ENCODE measurements around the gene RRAS2. TPM values are rescaled to one million over a fixed set of nuclear protein-coding genes. Genes with fewer than 3 reads are reported as not detected.

The RRAS2 gene
- total RNA-seq, 1 experiment from 2014 or later = 37.3 TPM

Other genes starting within 250 kb of the RRAS2 start
- gene COPB1, start 140.6 kb upstream of the RRAS2 start, total RNA-seq (2014; rRNA removed; shearing (Covaris generic)) = 195 and 215 TPM in 2 replicates
- 278 and 284 TPM in 2 replicates for gene PSMA1, start 161.2 kb upstream of the RRAS2 start, total RNA-seq (2014; rRNA removed; shearing (Covaris generic))

Data from SK-MEL-5 (cell line).